Keratinocyte (primary cell): ENCODE results near the gene MAP3K6. TPM values are rescaled to one million over a fixed set of nuclear protein-coding genes. Genes with fewer than 3 reads are reported as not detected.

Source experiments
- DNase-seq: peaks from one replicate; pipeline ENCODE4 v3.0.0-alpha.2; 2011; ENCODE audit warnings: low read depth, missing footprints, low spot score
- FAIRE-seq: peaks from 2 replicates; lab custom pipeline; 2011; peaks lifted over from hg19 to GRCh38; lab: Jason Lieb, UNC
- H2AFZ ChIP-seq: 2 replicates; pipeline ENCODE4 v1.6.0; 2012; ENCODE audit warnings: low read length, control low read depth, inconsistent platforms; ENCODE audit not compliant: control insufficient read depth
- H3K27ac ChIP-seq: 2 replicates; pipeline ENCODE4 v1.5.1; 2011; ENCODE audit warnings: low read length; ENCODE audit not compliant: control insufficient read depth, insufficient read depth
- H3K27me3 ChIP-seq: 3 replicates; pipeline ENCODE4 v1.6.0; 2011; ENCODE audit warnings: low read length; ENCODE audit not compliant: control insufficient read depth, insufficient read depth; ENCODE audit errors: extremely low read depth
- H3K36me3 ChIP-seq, 2 experiments: 2 replicates in 1 of 2; 3 replicates in 1 of 2; pipeline ENCODE4 v1.5.1; 2011; ENCODE audit warnings: low read length in 2 of 2, mild to moderate bottlenecking in 1 of 2; ENCODE audit not compliant: control insufficient read depth in 2 of 2, insufficient read depth in 2 of 2; ENCODE audit errors: extremely low read depth in 1 of 2
- H3K4me1 ChIP-seq: 3 replicates; pipeline ENCODE4 v1.5.1; 2011; ENCODE audit warnings: low read length; ENCODE audit not compliant: control insufficient read depth, insufficient read depth; ENCODE audit errors: extremely low read depth
- H3K4me2 ChIP-seq: 3 replicates; pipeline ENCODE4 v1.6.0; 2011; ENCODE audit warnings: low read depth, low read length; ENCODE audit not compliant: control insufficient read depth, insufficient read depth; ENCODE audit errors: extremely low read depth
- H3K4me3 ChIP-seq, 3 experiments: fragments of 200-600 bp in 1 of 3; sonication (generic) in 1 of 3; 2 replicates in 2 of 3; 3 replicates in 1 of 3; pipeline ENCODE4 v1.5.1; 2011 to 2016; ENCODE audit warnings: low read length in 3 of 3, mild to moderate bottlenecking in 3 of 3, control low read depth in 2 of 3, inconsistent platforms in 1 of 3, low read depth in 1 of 3, mixed read lengths in 1 of 3, mixed run types in 1 of 3, moderate library complexity in 1 of 3; ENCODE audit not compliant: control insufficient read depth in 2 of 3, insufficient read depth in 2 of 3; ENCODE audit errors: extremely low read depth in 1 of 3
- H3K79me2 ChIP-seq: 2 replicates; pipeline ENCODE4 v1.6.0; 2012; ENCODE audit warnings: low read length; ENCODE audit not compliant: control insufficient read depth, insufficient read depth
- H3K9ac ChIP-seq: 3 replicates; pipeline ENCODE4 v1.6.0; 2011; ENCODE audit warnings: low read length; ENCODE audit not compliant: control insufficient read depth, insufficient read depth; ENCODE audit errors: extremely low read depth
- H3K9me1 ChIP-seq: 3 replicates; pipeline ENCODE4 v1.6.0; 2011; ENCODE audit warnings: low read length; ENCODE audit not compliant: control insufficient read depth, insufficient read depth; ENCODE audit errors: extremely low read depth
- H3K9me3 ChIP-seq: 2 replicates; pipeline ENCODE4 v1.5.1; 2012; ENCODE audit warnings: low read depth, low read length; ENCODE audit not compliant: control insufficient read depth
- H4K20me1 ChIP-seq: 3 replicates; pipeline ENCODE4 v1.6.0; 2011; ENCODE audit warnings: low read length; ENCODE audit not compliant: control insufficient read depth, insufficient read depth; ENCODE audit errors: extremely low read depth
- CTCF ChIP-seq, 3 experiments: IDR thresholded peaks in 1 of 3; conservative IDR thresholded peaks in 1 of 3; optimal IDR thresholded peaks in 1 of 3; 2 replicates in 2 of 3; 3 replicates in 1 of 3; pipeline versions ENCODE3 to v1.5.1; 2011; ENCODE audit warnings: low read length in 3 of 3, mild to moderate bottlenecking in 3 of 3, moderate library complexity in 2 of 3, control low read depth in 1 of 3, inconsistent platforms in 1 of 3; ENCODE audit not compliant: insufficient read depth in 2 of 3; ENCODE audit errors: extremely low read depth in 1 of 3
- EZH2 ChIP-seq: IDR thresholded peaks from one replicate; pipeline ENCODE4 v1.6.1; 2012; ENCODE audit warnings: inconsistent platforms, mild to moderate bottlenecking, low read length, moderate library complexity
- dilution Hi-C: fragments of 300-500 bp; cut with MboI; formaldehyde crosslinking; loops from one replicate; pipeline ENCODE4 v1.7.0; 2020; ENCODE audit warnings: low sequenced_read_pairs; ENCODE audit not compliant: extremely low pct_ligation_motif_present
- polyA plus RNA-seq, 5 experiments: library from polyadenylated mRNA; depleted of rRNA in 3 of 5; stranded (reverse) in 3 of 5; stranded (forward) in 1 of 5; unstranded in 1 of 5; fragments of >200 nt; gene quantifications; 1 replicate in 1 of 5; 2 replicates in 3 of 5; 3 replicates in 1 of 5; pipeline versions ENCODE4 v1.2.1 to v1.2.3, GENCODE V29; 2011 to 2012; ENCODE audit warnings: missing spikeins in 2 of 5, low read depth in 1 of 5, low replicate concordance in 1 of 5

MAP3K6 gene
- polyA plus RNA-seq, 1 donor (not counting 4 experiments of a cell fraction or from before 2014, with no cell fraction given), result 13.4 TPM

- H3K79me2 ChIP-seq, result no peaks in the 10 kb centered on the region
- no peak within 1 kb of the TSS for H3K27ac ChIP-seq
- H4K20me1 ChIP-seq, result no peaks in the 10 kb centered on the region
- no peaks in the 10 kb centered on the region for H3K9me3 ChIP-seq
- H3K27me3 ChIP-seq, result no peaks in the 10 kb centered on the region
- no peaks in the 10 kb centered on the region for H3K36me3 ChIP-seq
- no peak for TF ChIP-seq EZH2
- TF ChIP-seq CTCF (optimal IDR thresholded peaks at IDR 0.05 in 1 of 3, IDR thresholded peaks at IDR 0.05 in 1 of 3, conservative IDR thresholded peaks at IDR 0.05 in 1 of 3; ENCODE audit: extremely low read depth in 1 of 3, insufficient read depth in 2 of 3, low read length in 3 of 3), result no peak
- peak within 1 kb of the TSS; percentile 43 to 63 (median 54) for H3K4me3 ChIP-seq
- DNase-seq, result no peak
- H3K4me2 ChIP-seq, result peak within 1 kb of the TSS; percentile 74
- no peak within 1 kb of the TSS for H3K9ac ChIP-seq
- dilution Hi-C loops, result no loop called here
- peak within 1 kb of the TSS; percentile 58 for H2AFZ ChIP-seq
- no peaks in the 10 kb centered on the region for H3K9me1 ChIP-seq
- peaks cover 15% of the 10 kb centered on the region for H3K4me1 ChIP-seq
- FAIRE-seq, result no peak
These were observed 16.4 kb upstream of the MAP3K6 start, which contains the start of gene CD164L2 for GRCh38 chr1:27383039-27383605. Gene CD164L2 (minus strand): TSS chr1:27383333. CDS start chr1:27383239, 94 bp downstream.

- H3K4me2 ChIP-seq, result no peak overlapping the region
- TF ChIP-seq EZH2 (no peak), CTCF (optimal IDR thresholded peaks at IDR 0.05 in 1 of 3, IDR thresholded peaks at IDR 0.05 in 1 of 3, conservative IDR thresholded peaks at IDR 0.05 in 1 of 3; ENCODE audit: extremely low read depth in 1 of 3, insufficient read depth in 2 of 3, low read length in 3 of 3) (no peak)
- dilution Hi-C loops, result no loop called here
- no peaks in the 10 kb centered on the region for H3K27me3 ChIP-seq
- peaks cover 16% of the 10 kb centered on the region for H3K4me1 ChIP-seq
- H3K9ac ChIP-seq, result no peak overlapping the region
- H3K27ac ChIP-seq, result no peak overlapping the region
- H3K9me3 ChIP-seq, result no peaks in the 10 kb centered on the region
- no peaks in the 10 kb centered on the region for H4K20me1 ChIP-seq
- no peaks in the 10 kb centered on the region for H3K36me3 ChIP-seq
- no peak for FAIRE-seq
- H3K9me1 ChIP-seq, result no peaks in the 10 kb centered on the region
- no peak overlapping the region for H2AFZ ChIP-seq
- H3K4me3 ChIP-seq, result peak overlapping the region in 1 of 3 experiments; percentile 43
- H3K79me2 ChIP-seq, result no peaks in the 10 kb centered on the region
- no peak for DNase-seq
These were observed 15.4 kb upstream of the MAP3K6 start for GRCh38 chr1:27381969-27382762.
